ENCODE measurements around the gene SPSB3. TPM values are rescaled to one million over a fixed set of nuclear protein-coding genes. Genes with fewer than 3 reads are reported as not detected.

SPSB3 gene
- total RNA-seq (2014; rRNA removed; shearing (Covaris generic)) (34.7 and 42.8 TPM in 2 replicates), polyA plus RNA-seq (2016; fragmentation: Nextera tagmentation; extraction: Ambion mirVana) (27.1 and 33.9 TPM in 2 replicates)
- long read RNA-seq, transcript SPSB3-208 (7 exons, 1,784 nt): major isoform, 21 of 36 reads
- long read RNA-seq, partial matches to known transcripts: 2 of 36 reads
- long read RNA-seq, other reads (novel, unspliced or antisense): 5 of 36 reads

DNA sequence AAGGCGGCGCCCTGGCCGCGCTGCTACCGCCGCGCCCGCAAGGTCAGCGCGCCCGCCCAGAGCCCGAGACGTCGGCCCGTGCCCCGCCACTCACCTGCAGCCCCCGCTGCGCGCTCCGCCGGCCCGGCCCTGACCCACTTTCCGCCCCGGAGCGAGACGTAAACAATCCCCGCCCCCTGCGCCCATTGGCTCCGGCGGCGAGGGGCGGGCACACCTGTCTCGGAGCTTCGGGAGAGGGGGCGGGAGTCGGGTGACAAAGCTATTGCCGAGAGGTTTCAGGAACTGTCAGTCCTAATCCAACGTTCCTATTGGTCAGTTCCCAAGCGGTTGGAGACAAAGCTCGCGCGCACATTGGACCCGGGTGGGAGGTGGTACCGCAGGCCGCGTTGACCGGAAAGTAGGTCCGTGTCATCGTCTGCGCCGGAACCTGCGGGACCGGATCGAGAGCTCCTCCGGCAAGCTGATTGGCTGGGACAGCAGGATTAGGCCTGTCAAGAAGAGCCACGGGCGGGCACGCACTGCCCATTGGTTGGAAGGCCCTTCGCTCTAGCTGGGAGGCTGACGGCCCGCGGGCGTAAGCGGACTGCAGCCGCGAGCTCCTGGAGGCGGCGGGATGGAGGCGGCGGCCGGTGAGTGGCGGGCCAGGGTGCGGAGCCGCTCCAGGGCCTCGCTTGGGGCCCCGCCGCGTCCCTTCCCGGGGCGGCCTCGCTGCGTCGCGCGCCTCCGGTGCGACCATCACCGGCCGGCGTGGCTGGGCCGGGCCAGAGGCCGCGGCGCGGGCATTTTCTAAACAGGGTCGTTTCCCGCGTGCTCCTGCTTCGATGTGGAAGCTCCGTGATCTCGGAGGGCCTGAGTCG, at the start of gene SPSB3, which contains the start of gene NUBP2:
SPSB3 (minus strand) TSS at position 164 of the 857 bp plus-strand sequence. CDS start 1,088 bp downstream, outside the sequence.
NUBP2 (plus strand) TSS at position 553 of the 857 bp plus-strand sequence; CDS start at position 614, 61 bp downstream.
- ATAC-seq (peak; percentile 85), DNase-seq (ENCODE audit: low spot score) (peak; percentile 100)
- Histone ChIP-seq H3K36me3 (ENCODE audit: insufficient read depth) (no peaks in the 10 kb centered on the region), H4K20me1 (replicated peaks; ENCODE audit: insufficient read depth) (peaks cover 27% of the 10 kb centered on the region), H3K79me2 (replicated peaks; ENCODE audit: insufficient read depth) (peaks cover 35% of the 10 kb centered on the region), H3K4me1 (ENCODE audit: insufficient read depth) (peaks cover 4% of the 10 kb centered on the region; the same call in 1 of the 2 replicates), H3F3A (replicated peaks; ENCODE audit: low read depth) (0 out of 2 replicates have a peak, but pooled peaks cover 3% of the 10 kb centered on the region), H3K27me3 (ENCODE audit: insufficient read depth) (no peaks in the 10 kb centered on the region), H3K27ac (ENCODE audit: low read depth) (0 out of 2 replicates have a peak within 1 kb of the TSS, but pooled peaks have one; percentile 19), H2AFZ (0 out of 2 replicates have a peak within 1 kb of the TSS, but pooled peaks have one; percentile 69), H3K4me3 (peak within 1 kb of the TSS; percentile 98), H3K9me2 (ENCODE audit: insufficient read depth) (no peaks in the 10 kb centered on the region), H3K4me2 (peak within 1 kb of the TSS; percentile 95)
- Mint-ChIP-seq H3K27me3 (ENCODE audit: insufficient read depth, low read depth, poor library complexity) (peaks cover 35% of the 10 kb centered on the region), H3K4me3 (peak within 1 kb of the TSS; percentile 90), H3K36me3 (ENCODE audit: low read depth) (peaks cover 11% of the 10 kb centered on the region; the same call in 2 of the 3 replicates), H3K27ac (peak within 1 kb of the TSS; percentile 92), H3K4me1 (peaks cover 5% of the 10 kb centered on the region), H3K9me3 (peaks cover 7% of the 10 kb centered on the region; the same call in 1 of the 3 replicates)
- TF ChIP-seq POLR2AphosphoS5 (IDR thresholded peaks at IDR 0.05; ENCODE audit: low read depth): peak; percentile 43
- TF ChIP-seq, protein P1, sequence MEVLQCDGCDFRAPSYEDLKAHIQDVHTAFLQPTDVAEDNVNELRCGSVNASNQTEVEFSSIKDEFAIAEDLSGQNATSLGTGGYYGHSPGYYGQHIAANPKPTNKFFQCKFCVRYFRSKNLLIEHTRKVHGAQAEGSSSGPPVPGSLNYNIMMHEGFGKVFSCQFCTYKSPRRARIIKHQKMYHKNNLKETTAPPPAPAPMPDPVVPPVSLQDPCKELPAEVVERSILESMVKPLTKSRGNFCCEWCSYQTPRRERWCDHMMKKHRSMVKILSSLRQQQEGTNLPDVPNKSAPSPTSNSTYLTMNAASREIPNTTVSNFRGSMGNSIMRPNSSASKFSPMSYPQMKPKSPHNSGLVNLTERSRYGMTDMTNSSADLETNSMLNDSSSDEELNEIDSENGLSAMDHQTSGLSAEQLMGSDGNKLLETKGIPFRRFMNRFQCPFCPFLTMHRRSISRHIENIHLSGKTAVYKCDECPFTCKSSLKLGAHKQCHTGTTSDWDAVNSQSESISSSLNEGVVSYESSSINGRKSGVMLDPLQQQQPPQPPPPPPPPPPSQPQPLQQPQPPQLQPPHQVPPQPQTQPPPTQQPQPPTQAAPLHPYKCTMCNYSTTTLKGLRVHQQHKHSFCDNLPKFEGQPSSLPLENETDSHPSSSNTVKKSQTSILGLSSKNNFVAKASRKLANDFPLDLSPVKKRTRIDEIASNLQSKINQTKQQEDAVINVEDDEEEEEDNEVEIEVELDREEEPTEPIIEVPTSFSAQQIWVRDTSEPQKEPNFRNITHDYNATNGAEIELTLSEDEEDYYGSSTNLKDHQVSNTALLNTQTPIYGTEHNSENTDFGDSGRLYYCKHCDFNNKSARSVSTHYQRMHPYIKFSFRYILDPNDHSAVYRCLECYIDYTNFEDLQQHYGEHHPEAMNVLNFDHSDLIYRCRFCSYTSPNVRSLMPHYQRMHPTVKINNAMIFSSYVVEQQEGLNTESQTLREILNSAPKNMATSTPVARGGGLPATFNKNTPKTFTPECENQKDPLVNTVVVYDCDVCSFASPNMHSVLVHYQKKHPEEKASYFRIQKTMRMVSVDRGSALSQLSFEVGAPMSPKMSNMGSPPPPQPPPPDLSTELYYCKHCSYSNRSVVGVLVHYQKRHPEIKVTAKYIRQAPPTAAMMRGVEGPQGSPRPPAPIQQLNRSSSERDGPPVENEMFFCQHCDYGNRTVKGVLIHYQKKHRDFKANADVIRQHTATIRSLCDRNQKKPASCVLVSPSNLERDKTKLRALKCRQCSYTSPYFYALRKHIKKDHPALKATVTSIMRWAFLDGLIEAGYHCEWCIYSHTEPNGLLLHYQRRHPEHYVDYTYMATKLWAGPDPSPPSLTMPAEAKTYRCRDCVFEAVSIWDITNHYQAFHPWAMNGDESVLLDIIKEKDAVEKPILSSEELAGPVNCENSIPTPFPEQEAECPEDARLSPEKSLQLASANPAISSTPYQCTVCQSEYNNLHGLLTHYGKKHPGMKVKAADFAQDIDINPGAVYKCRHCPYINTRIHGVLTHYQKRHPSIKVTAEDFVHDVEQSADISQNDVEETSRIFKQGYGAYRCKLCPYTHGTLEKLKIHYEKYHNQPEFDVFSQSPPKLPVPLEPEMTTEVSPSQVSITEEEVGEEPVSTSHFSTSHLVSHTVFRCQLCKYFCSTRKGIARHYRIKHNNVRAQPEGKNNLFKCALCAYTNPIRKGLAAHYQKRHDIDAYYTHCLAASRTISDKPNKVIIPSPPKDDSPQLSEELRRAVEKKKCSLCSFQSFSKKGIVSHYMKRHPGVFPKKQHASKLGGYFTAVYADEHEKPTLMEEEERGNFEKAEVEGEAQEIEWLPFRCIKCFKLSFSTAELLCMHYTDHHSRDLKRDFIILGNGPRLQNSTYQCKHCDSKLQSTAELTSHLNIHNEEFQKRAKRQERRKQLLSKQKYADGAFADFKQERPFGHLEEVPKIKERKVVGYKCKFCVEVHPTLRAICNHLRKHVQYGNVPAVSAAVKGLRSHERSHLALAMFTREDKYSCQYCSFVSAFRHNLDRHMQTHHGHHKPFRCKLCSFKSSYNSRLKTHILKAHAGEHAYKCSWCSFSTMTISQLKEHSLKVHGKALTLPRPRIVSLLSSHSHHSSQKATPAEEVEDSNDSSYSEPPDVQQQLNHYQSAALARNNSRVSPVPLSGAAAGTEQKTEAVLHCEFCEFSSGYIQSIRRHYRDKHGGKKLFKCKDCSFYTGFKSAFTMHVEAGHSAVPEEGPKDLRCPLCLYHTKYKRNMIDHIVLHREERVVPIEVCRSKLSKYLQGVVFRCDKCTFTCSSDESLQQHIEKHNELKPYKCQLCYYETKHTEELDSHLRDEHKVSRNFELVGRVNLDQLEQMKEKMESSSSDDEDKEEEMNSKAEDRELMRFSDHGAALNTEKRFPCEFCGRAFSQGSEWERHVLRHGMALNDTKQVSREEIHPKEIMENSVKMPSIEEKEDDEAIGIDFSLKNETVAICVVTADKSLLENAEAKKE (CRISPR knock-in tag; IDR thresholded peaks at IDR 0.05): no peak
- peak; percentile 95 for TF ChIP-seq CREB1 (CRISPR knock-in tag; IDR thresholded peaks at IDR 0.05; ENCODE audit: low read depth)
- TF ChIP-seq, protein P2, sequence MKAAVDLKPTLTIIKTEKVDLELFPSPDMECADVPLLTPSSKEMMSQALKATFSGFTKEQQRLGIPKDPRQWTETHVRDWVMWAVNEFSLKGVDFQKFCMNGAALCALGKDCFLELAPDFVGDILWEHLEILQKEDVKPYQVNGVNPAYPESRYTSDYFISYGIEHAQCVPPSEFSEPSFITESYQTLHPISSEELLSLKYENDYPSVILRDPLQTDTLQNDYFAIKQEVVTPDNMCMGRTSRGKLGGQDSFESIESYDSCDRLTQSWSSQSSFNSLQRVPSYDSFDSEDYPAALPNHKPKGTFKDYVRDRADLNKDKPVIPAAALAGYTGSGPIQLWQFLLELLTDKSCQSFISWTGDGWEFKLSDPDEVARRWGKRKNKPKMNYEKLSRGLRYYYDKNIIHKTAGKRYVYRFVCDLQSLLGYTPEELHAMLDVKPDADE (IDR thresholded peaks at IDR 0.05): peak; percentile 57; the same call in 1 of the 2 replicates

Measured in GM23338 (cell line).